SK-N-SH (cell line): ENCODE measurements around the gene NNAT. TPM values are rescaled to one million over a fixed set of nuclear protein-coding genes. Genes with fewer than 3 reads are reported as not detected.

Experiments
- CTCF ChIA-PET: fragments of 300-600, 350-600 bp; formaldehyde crosslinking; extraction: SDS; loops from one replicate; lab custom pipeline; 2021; lab: Yijun Ruan, JAX
- POLR2A ChIA-PET: fragments of 350-600 bp; sonication (Branson Sonifier 250); formaldehyde crosslinking; extraction: SDS; loops from one replicate; lab custom pipeline; 2020; ENCODE audit warnings: antibody characterized with exemption, inconsistent platforms; lab: Yijun Ruan, JAX
- DNase-seq: peaks from one replicate; pipeline ENCODE4 v3.0.0; 2012
- H2AFZ ChIP-seq: fragments of 200-600 bp; sonication (generic); 2 replicates; pipeline ENCODE4 v1.8.1; 2016; ENCODE audit warnings: antibody characterized with exemption, mild to moderate bottlenecking, low read depth
- H3F3A ChIP-seq: fragments of 200-600 bp; sonication (generic); replicated peaks from 2 replicates; pipeline ENCODE3; 2016; ENCODE audit warnings: antibody characterized with exemption, mild to moderate bottlenecking; ENCODE audit not compliant: insufficient read depth
- H3K27ac ChIP-seq, 2 experiments: fragments of 200-500 bp in 1 of 2; fragments of 200-600 bp in 1 of 2; sonication (Bioruptor generic) in 1 of 2; sonication (generic), shearing (Covaris generic) in 1 of 2; 2 replicates each; pipeline versions ENCODE4 v1.5.1 to v1.6.1; 2014 to 2016; ENCODE audit warnings: low read depth in 2 of 2, inconsistent platforms in 1 of 2, low read length in 1 of 2, mild to moderate bottlenecking in 1 of 2, mixed read lengths in 1 of 2
- H3K27me3 ChIP-seq: fragments of 200-600 bp; sonication (generic), shearing (Covaris generic); 2 replicates; pipeline ENCODE4 v1.6.1; 2016; ENCODE audit warnings: mixed run types; ENCODE audit not compliant: insufficient read depth
- H3K36me3 ChIP-seq, 2 experiments: fragments of 200-500 bp in 1 of 2; fragments of 200-600 bp in 1 of 2; sonication (Bioruptor generic) in 1 of 2; sonication (generic) in 1 of 2; replicated peaks in 1 of 2; 2 replicates each; pipeline versions ENCODE3 to v1.5.1; 2014 to 2016; ENCODE audit warnings: low read length in 1 of 2, mild to moderate bottlenecking in 1 of 2; ENCODE audit not compliant: insufficient read depth in 2 of 2, control insufficient read depth in 1 of 2
- H3K4me1 ChIP-seq, 2 experiments: fragments of 200-500 bp in 1 of 2; fragments of 200-600 bp in 1 of 2; sonication (Bioruptor generic) in 1 of 2; sonication (generic), shearing (Covaris generic) in 1 of 2; 2 replicates each; pipeline versions ENCODE4 v1.5.1 to v1.6.1; 2014 to 2016; ENCODE audit warnings: low read depth in 1 of 2, low read length in 1 of 2, mixed run types in 1 of 2; ENCODE audit not compliant: insufficient read depth in 2 of 2, control insufficient read depth in 1 of 2
- H3K4me2 ChIP-seq: fragments of 200-600 bp; sonication (generic), shearing (Covaris generic); 2 replicates; pipeline ENCODE4 v1.6.1; 2017; ENCODE audit warnings: mixed run types
- H3K4me3 ChIP-seq, 2 experiments: fragments of 200-500 bp in 1 of 2; fragments of 200-600 bp in 1 of 2; sonication (Bioruptor generic) in 1 of 2; sonication (generic), shearing (Covaris generic) in 1 of 2; 2 replicates each; pipeline versions ENCODE4 v1.5.1 to v1.8.1; 2014 to 2016; ENCODE audit warnings: low read depth in 2 of 2, inconsistent platforms in 1 of 2, low read length in 1 of 2, mild to moderate bottlenecking in 1 of 2, mixed read lengths in 1 of 2, moderate library complexity in 1 of 2
- H3K79me2 ChIP-seq: fragments of 200-600 bp; sonication (generic); 2 replicates; pipeline ENCODE4 v1.8.1; 2017; ENCODE audit warnings: mild to moderate bottlenecking; ENCODE audit not compliant: insufficient read depth
- H3K9ac ChIP-seq: fragments of 200-600 bp; sonication (generic); 2 replicates; pipeline ENCODE4 v1.6.1; 2017; ENCODE audit warnings: mixed run types
- H3K9me2 ChIP-seq: fragments of 200-600 bp; sonication (generic); 2 replicates; pipeline ENCODE4 v1.6.1; 2017; ENCODE audit warnings: mixed run types
- H3K9me3 ChIP-seq: fragments of 200-600 bp; sonication (generic); 2 replicates; pipeline ENCODE4 v1.6.1; 2017; ENCODE audit warnings: mixed run types, mild to moderate bottlenecking, moderate library complexity
- H4K20me1 ChIP-seq: fragments of 200-600 bp; sonication (generic); 2 replicates; pipeline ENCODE4 v1.6.1; 2017; ENCODE audit warnings: mild to moderate bottlenecking, mixed run types; ENCODE audit not compliant: insufficient read depth
- ELF1 ChIP-seq: IDR thresholded peaks from 2 replicates; pipeline ENCODE4 v1.4.0; 2012
- EP300 ChIP-seq, 2 experiments: IDR thresholded peaks; 2 replicates each; pipeline versions ENCODE4 v1.4.0 to v1.6.1; 2012; ENCODE audit warnings: borderline replicate concordance in 1 of 2, low read depth in 1 of 2, low read length in 1 of 2
- FOSL2 ChIP-seq: IDR thresholded peaks from 2 replicates; pipeline ENCODE4 v1.4.0; 2012; ENCODE audit warnings: low read depth, mild to moderate bottlenecking, moderate library complexity, borderline replicate concordance
- FOXJ3 ChIP-seq: sonication (generic); formaldehyde crosslinking; IDR thresholded peaks from 2 replicates; pipeline ENCODE4 v1.5.1; 2020; ENCODE audit warnings: mild to moderate bottlenecking, missing genetic modification reagents
- GABPA ChIP-seq: IDR thresholded peaks from 2 replicates; pipeline ENCODE4 v1.4.0; 2012; ENCODE audit warnings: low read depth, mild to moderate bottlenecking
- RFX5 ChIP-seq: IDR thresholded peaks from 2 replicates; pipeline ENCODE4 v1.6.1; 2012; ENCODE audit warnings: mild to moderate bottlenecking, improper control_type of control experiment, low read length
- WGBS: methylation state at CpG from one replicate; pipeline ENCODE4 v1.1.6; 2017; ENCODE audit warnings: low lambda C conversion rate; 5-methylcytosine and 5-hydroxymethylcytosine counted together
- polyA plus RNA-seq, 3 experiments: library from polyadenylated mRNA; depleted of rRNA; stranded (reverse); fragments of >200 nt; gene quantifications; 2 replicates each; pipeline ENCODE4 v1.2.3, GENCODE V29; 2012
- TF ChIP-seq, protein P1 (sequence below): fragments of 150-350 bp; IDR thresholded peaks from 2 replicates; pipeline ENCODE4 v1.6.1; 2017; ENCODE audit warnings: antibody characterized with exemption, low read length, low read depth, borderline replicate concordance
- TF ChIP-seq, protein P2 (sequence below): IDR thresholded peaks from 2 replicates; pipeline ENCODE4; 2012
- TF ChIP-seq, protein P3 (sequence below): fragments of 150-350 bp; IDR thresholded peaks from 2 replicates; pipeline ENCODE4 v1.6.1; 2016; ENCODE audit warnings: mild to moderate bottlenecking, low read depth, low read length
- TF ChIP-seq, protein P4 (sequence below): IDR thresholded peaks from 2 replicates; pipeline ENCODE4 v1.4.0; 2012; ENCODE audit warnings: low read depth, borderline replicate concordance

NNAT gene
- polyA plus RNA-seq, 1 of the 3 experiments (the other 2 are of a cell fraction), result 6.7 TPM

DNA sequence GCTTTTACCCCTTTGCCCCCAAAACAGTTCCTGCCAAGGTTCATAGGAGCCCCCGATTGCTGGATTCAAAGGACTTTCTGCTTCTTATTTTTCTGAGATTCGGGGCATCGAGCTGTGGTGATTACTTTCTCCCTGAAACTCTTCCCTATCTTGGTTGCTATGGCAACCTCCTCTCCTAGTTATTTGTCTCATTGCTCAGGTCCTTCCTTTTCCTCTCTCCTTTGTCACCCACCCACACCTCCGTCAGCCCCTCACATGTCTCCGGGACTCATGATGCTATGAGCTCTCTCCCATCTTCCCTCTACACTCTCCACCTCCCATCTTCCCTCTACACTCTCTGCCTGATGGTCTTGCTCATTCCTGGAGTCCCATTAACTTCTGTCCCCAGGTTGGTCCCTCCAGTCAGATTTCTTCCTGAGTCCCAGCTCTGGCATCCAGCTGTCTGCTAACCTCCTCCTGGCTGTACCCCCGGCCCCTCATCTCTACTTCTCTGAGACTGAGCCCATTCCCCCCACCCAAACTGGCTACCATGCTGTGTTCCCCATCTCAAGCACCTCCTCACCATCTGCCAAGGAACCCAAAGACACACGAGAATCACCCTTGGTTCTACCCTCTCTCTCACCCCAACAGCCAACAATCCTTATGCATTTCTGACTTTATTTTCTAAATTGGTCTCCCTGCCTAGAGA lies 30.2 kb upstream of the NNAT start (continued):
- TF ChIP-seq, protein P1, sequence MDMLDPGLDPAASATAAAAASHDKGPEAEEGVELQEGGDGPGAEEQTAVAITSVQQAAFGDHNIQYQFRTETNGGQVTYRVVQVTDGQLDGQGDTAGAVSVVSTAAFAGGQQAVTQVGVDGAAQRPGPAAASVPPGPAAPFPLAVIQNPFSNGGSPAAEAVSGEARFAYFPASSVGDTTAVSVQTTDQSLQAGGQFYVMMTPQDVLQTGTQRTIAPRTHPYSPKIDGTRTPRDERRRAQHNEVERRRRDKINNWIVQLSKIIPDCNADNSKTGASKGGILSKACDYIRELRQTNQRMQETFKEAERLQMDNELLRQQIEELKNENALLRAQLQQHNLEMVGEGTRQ, result no peak

DNA sequence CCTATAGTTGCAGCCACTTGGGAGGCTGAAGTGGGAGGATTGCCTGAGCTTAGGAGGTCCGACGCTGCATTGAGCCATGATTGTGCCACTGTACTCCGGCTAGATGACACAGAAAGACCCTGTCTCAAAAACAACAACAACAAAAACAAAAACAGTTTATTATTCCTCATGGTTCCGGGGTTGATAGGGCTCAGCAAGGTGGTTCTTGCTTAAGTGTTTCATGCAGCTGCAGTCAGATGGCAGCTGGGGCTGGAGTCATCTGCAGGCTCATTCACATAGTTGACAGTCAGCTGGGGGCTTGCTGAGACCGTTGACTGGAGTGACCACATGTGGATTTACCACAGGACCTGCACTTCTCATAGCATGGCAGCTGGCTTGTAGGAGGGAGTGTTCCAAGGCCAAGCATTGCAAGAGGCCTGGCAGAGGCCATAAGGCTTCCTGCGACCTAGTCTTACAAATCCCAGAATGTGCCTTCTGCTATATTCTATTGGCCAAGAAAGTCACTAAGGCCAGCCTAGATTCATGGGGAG lies 28.9 kb upstream of the NNAT start:
- H3K36me3 ChIP-seq, result no peaks in the 10 kb centered on the region
- POLR2A ChIA-PET, result no interaction called here
- no peak for DNase-seq
- no peaks in the 10 kb centered on the region for H3K79me2 ChIP-seq
- no peaks in the 10 kb centered on the region for H3K9me2 ChIP-seq
- no peak overlapping the region for H3K27ac ChIP-seq
- no peak overlapping the region for H2AFZ ChIP-seq
- no peaks in the 10 kb centered on the region for H3K9me3 ChIP-seq
- H3K9ac ChIP-seq, result no peak overlapping the region
- CTCF ChIA-PET, result no interaction called here
- no peaks in the 10 kb centered on the region for H3K4me1 ChIP-seq
- no peaks in the 10 kb centered on the region for H3F3A ChIP-seq
- no peak overlapping the region for H3K4me3 ChIP-seq
- H3K4me2 ChIP-seq, result no peak overlapping the region
- H3K27me3 ChIP-seq, result no peaks in the 10 kb centered on the region
- no peak for TF ChIP-seq EP300 (IDR thresholded peaks at IDR 0.05; ENCODE audit: borderline replicate concordance in 1 of 2, low read depth in 1 of 2, low read length in 1 of 2)
- TF ChIP-seq GABPA, result no peak
- TF ChIP-seq, protein P2, sequence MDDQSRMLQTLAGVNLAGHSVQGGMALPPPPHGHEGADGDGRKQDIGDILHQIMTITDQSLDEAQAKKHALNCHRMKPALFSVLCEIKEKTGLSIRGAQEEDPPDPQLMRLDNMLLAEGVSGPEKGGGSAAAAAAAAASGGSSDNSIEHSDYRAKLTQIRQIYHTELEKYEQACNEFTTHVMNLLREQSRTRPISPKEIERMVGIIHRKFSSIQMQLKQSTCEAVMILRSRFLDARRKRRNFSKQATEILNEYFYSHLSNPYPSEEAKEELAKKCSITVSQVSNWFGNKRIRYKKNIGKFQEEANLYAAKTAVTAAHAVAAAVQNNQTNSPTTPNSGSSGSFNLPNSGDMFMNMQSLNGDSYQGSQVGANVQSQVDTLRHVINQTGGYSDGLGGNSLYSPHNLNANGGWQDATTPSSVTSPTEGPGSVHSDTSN, result no peak
- no peak for TF ChIP-seq RFX5
- TF ChIP-seq ELF1, result no peak
- TF ChIP-seq FOXJ3, result no peak
- TF ChIP-seq, protein P3, sequence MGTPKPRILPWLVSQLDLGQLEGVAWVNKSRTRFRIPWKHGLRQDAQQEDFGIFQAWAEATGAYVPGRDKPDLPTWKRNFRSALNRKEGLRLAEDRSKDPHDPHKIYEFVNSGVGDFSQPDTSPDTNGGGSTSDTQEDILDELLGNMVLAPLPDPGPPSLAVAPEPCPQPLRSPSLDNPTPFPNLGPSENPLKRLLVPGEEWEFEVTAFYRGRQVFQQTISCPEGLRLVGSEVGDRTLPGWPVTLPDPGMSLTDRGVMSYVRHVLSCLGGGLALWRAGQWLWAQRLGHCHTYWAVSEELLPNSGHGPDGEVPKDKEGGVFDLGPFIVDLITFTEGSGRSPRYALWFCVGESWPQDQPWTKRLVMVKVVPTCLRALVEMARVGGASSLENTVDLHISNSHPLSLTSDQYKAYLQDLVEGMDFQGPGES, result no peak
- TF ChIP-seq FOSL2, result no peak
- TF ChIP-seq, protein P4, sequence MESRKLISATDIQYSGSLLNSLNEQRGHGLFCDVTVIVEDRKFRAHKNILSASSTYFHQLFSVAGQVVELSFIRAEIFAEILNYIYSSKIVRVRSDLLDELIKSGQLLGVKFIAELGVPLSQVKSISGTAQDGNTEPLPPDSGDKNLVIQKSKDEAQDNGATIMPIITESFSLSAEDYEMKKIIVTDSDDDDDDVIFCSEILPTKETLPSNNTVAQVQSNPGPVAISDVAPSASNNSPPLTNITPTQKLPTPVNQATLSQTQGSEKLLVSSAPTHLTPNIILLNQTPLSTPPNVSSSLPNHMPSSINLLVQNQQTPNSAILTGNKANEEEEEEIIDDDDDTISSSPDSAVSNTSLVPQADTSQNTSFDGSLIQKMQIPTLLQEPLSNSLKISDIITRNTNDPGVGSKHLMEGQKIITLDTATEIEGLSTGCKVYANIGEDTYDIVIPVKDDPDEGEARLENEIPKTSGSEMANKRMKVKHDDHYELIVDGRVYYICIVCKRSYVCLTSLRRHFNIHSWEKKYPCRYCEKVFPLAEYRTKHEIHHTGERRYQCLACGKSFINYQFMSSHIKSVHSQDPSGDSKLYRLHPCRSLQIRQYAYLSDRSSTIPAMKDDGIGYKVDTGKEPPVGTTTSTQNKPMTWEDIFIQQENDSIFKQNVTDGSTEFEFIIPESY, result no peak
- WGBS, result 78% methylated on average over 6 of the region's 6 CpGs
- no peaks in the 10 kb centered on the region for H4K20me1 ChIP-seq
